NCI-H2196 (cell line): Measurements from ENCODE around the gene MID1.

Source experiments
- DNase-seq: peaks from one replicate; lab custom pipeline; 2025; ENCODE audit not compliant: unreplicated experiment; lab: John Stamatoyannopoulos, UW

MID1 gene

DNA sequence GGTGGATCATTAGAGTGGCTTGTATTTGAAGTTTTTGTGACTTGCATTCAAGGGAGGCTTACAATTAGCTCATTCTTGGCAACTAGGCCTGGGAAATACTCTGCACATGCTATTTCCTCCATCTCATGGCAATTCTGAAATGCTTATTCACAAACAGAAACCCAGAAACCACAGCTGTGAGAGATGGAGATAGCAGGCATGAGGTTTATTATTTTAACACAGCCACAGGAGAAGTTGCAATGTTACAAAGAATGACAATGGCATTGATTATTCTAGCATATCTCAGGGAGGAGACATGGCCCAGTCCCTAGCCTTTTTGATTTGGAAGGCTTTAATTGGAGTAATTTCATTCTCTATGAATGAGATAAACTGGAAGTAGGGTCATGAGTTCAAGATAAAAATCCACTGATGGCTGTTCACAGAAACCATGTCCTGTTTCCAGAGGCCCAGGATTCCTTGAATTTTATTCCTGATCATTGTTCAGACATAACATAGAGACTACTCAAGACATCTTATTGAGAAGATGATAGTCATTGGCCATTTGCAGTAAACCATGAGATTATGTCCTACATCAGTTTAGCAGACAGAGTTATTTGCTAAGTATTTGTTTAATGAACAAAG lies 123.9 kb downstream of the MID1 start:
- no peak for DNase-seq

- DNase-seq = no peak
These were observed 124.7 kb downstream of the MID1 start for GRCh38 chrX:10495677-10496076.

GRCh38 chrX:10492250-10492649 lies 128.1 kb downstream of the MID1 start:
- no peak for DNase-seq

DNA sequence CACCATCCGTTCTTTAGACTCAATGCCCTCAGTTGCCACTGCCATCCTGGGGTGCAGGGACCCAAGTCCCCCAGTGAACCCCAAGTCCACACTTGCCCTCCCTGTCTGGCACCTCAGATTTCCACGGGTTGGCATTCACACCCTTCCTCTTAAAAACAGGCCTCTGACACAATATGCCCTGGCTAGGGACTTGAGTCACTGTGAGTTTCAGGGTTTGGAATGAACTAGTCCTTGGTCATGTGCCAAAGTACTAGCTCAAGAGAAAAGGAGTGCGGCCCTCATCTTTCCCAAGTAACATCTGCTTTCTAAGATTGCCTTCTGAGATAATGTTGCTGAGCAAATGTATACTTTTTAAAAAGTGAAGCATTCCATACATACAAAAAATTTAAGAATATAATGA lies 134.0 kb downstream of the MID1 start:
- DNase-seq = no peak

- no peak for DNase-seq
These were observed 135.1 kb downstream of the MID1 start for GRCh38 chrX:10485326-10485725.

- no peak for DNase-seq
These were observed 135.6 kb downstream of the MID1 start for GRCh38 chrX:10484683-10485247.

- DNase-seq = no peak
These were observed 137.1 kb downstream of the MID1 start for GRCh38 chrX:10483191-10483831.

- DNase-seq = no peak
These were observed 137.7 kb downstream of the MID1 start for GRCh38 chrX:10482708-10483107.

- no peak for DNase-seq
These were observed 138.1 kb downstream of the MID1 start for GRCh38 chrX:10482261-10482660.

DNA sequence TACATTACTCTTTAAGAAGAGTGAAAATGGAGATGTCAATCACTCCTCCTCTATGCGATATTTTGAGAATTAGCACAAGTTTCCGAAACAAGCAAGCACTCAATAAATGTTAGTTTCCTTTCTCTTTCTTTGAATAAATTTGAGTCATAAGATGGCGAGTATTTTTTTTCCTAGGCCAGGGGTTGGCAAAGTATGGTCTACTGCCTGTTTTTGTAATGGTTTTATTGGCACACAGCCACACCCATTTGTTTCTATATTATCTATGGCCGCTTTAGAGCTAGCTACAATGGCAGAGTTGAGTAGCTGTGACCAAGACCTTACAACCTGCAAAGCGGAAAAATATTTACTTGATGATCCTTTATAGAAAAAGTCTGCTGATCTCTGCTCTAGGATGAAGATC lies 139.5 kb downstream of the MID1 start:
- no peak for DNase-seq

DNA sequence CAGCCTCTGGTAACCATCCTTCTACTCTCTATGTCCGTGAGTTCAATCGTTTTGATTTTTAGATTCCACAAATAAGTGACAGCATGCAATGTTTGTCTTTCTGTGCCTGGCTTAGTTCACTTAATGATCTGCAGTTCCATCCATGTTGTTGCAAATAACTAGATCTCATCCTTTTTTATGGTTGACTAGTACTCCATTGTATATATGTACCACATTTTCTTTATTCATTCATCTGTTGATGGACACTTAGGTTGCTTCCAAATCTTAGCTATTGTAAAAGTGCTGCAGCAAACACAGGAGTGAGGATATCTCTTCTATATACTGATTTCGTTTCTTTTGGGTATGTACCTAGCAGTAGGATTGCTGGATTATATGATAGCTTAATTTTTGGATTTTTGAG lies 140.9 kb downstream of the MID1 start:
- DNase-seq = no peak

DNA sequence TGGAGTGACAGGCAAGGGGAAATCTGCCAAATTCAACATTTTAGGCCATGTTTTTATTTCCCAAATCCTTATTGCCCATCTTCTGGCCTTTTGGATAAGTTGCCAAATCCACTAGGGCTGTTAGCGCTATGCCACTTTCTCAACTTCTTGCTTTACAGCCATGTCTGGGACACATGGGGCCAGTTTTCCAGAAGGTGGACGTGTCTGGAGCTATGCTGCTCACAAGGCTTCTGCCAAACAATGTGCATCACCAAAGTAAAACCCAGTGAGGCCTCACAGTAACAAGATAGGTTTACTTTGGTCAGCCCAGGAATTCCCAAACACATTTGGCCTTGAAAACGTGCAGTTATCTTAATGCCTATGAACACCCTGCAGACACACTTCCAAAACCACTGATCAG lies 142.9 kb downstream of the MID1 start:
- no peak for DNase-seq

DNA sequence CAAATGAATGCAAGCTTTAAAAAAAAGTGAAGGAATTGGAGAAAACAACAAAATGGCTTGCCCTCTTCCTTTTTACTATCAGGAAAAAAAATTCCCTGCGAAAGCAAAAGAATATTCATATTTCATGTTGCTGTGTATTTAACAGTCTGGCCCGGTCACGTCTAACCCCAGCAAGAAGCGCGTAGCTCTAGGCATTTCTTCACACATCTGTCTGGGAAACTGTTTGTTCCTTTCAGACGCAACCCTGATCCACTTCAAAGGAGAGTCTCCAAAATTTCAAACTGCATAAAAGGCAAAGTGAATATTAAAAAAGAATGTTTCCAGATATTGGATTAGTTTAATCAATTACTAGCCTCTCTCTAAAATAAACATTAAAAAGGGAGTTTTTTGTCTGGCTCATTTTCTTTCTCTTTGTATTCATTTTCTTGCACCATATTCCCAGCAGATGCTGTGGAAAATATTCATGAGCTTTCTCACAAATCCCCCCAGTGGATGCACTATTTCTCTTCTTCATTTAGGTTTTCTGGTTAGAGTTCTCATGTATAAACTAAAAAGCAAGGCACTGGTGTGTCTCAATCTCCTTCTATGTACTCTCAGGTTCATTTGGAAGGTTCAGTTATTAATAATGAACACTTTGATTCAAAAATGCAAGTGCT lies 145.3 kb downstream of the MID1 start:
- no peak for DNase-seq

GRCh38 chrX:10474510-10474909 lies 145.9 kb downstream of the MID1 start:
- DNase-seq = no peak

- no peak for DNase-seq
These were observed 149.0 kb downstream of the MID1 start for GRCh38 chrX:10471418-10471817.

DNA sequence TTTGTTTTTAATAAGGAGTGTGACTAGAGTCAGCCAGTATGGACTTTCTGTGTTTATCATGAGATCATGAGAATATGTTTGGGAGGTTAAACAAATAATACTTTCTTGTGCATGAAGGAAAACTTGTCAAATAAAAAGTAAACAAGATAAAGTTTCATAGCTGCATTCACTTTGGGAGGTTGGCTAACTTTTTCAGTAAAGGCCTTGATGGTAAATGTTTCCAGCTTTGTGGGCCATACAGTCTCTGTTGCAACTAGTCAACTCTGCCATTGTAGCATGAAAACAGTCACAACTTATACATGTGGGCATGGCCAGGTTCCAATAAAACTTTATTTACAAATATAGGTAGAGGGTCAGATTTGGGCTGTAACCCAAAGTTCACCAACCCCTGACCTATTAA lies 150.4 kb downstream of the MID1 start:
- no peak for DNase-seq

DNA sequence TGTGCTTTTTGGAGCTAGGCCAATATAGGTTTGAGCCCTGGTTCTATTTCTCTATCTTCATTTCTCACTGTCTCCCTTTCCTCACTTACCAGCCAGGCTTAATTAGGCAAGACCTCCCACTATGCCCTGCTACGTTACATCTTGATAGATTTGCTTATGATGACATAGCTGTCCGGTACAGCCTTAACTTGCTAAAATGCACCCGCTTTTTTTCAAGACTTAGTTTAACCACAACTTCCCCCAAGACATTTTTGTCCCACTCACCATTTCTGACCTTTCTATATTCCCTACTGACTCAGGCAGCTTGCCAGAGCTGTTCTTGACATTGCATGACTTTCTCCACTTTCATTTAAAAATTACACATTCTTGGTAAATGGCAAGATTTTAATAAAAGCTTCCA lies 152.6 kb downstream of the MID1 start:
- DNase-seq = no peak

DNA sequence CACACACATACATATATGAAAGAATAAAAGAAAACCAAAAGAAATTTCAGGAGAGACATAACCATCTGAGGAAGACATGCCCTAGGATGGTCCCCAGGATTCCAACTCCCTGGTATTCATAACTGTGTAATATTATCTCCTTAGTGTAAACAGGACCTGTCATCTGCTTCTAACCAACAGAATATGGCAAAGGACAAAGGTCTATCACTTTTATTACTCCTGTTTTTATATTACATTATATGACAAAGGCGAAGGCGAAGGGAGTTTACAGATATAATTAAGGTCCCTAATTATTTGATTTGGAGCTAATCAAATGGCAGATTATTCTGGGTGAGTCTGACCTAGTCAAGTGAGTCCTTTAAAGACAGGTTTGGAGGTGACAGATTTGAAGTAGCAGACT lies 155.1 kb downstream of the MID1 start:
- DNase-seq = no peak

GRCh38 chrX:10457092-10457491 lies 163.3 kb downstream of the MID1 start:
- no peak for DNase-seq

GRCh38 chrX:10453945-10454344 lies 166.4 kb downstream of the MID1 start:
- DNase-seq = no peak

GRCh38 chrX:10450959-10451355 lies 169.4 kb downstream of the MID1 start:
- DNase-seq = no peak

- no peak for DNase-seq
These were observed 170.0 kb downstream of the MID1 start for GRCh38 chrX:10450229-10450958.
